GM19240 (cell line): ENCODE results near the gene HNRNPF.
"Not testable (repeated sequence)": the region's sequence is repeated elsewhere in the genome, so short reads cannot be mapped to it uniquely, and the experiment has no call there.

Source experiments
- DNase-seq: peaks from one replicate; pipeline ENCODE4 v3.0.0; 2011; ENCODE audit warnings: low spot score; ENCODE audit not compliant: insufficient read length

Gene HNRNPF

GRCh38 chr10:43352951-43353350, 56.0 kb downstream of the HNRNPF start:
- DNase-seq = no peak

GRCh38 chr10:43351301-43351700, 57.7 kb downstream of the HNRNPF start:
- DNase-seq = no peak

GRCh38 chr10:43350686-43351085, 58.3 kb downstream of the HNRNPF start:
- no peak for DNase-seq

GRCh38 chr10:43350156-43350555, 58.8 kb downstream of the HNRNPF start:
- no peak for DNase-seq

- DNase-seq = peak; percentile 96
Observed at GRCh38 chr10:43348511-43349312, 60.3 kb downstream of the HNRNPF start.

GRCh38 chr10:43347997-43348396, 61.0 kb downstream of the HNRNPF start:
- no peak for DNase-seq

- DNase-seq = no peak
Observed at GRCh38 chr10:43344051-43344450, 64.9 kb downstream of the HNRNPF start.

- DNase-seq = no peak
Observed at GRCh38 chr10:43343126-43343525, 65.9 kb downstream of the HNRNPF start.

GRCh38 chr10:43342279-43343125, 66.5 kb downstream of the HNRNPF start:
- DNase-seq = no peak

- DNase-seq = no peak
Observed at GRCh38 chr10:43341450-43341849, 67.5 kb downstream of the HNRNPF start.

- DNase-seq = no peak
Observed at GRCh38 chr10:43340619-43341018, 68.4 kb downstream of the HNRNPF start.

- DNase-seq = no peak
Observed at GRCh38 chr10:43340101-43340500, 68.9 kb downstream of the HNRNPF start.

GRCh38 chr10:43339136-43339535, 69.8 kb downstream of the HNRNPF start:
- DNase-seq = no peak

- no peak for DNase-seq
Observed at GRCh38 chr10:43338117-43338516, 70.9 kb downstream of the HNRNPF start.

GRCh38 chr10:43337536-43337935, 71.5 kb downstream of the HNRNPF start:
- not testable (repeated sequence) for DNase-seq

GRCh38 chr10:43336641-43337318, 72.2 kb downstream of the HNRNPF start:
- DNase-seq = no peak

GRCh38 chr10:43336061-43336460, 72.9 kb downstream of the HNRNPF start:
- DNase-seq = no peak
